KMS-11 (cell line): ENCODE results near the gene TAF3.

Experiments used
- H2AFZ ChIP-seq: fragments of 200-600 bp; sonication (generic); 2 replicates; pipeline ENCODE4 v1.6.1; 2016; ENCODE audit warnings: antibody characterized with exemption, mixed run types, low read depth
- H3K27ac ChIP-seq: fragments of 200-600 bp; sonication (generic); 2 replicates; pipeline ENCODE4 v1.6.1; 2016; ENCODE audit warnings: mild to moderate bottlenecking, mixed run types
- H3K27me3 ChIP-seq: fragments of 200-600 bp; sonication (generic); 2 replicates; pipeline ENCODE4 v1.6.1; 2017; ENCODE audit warnings: mild to moderate bottlenecking, low read depth, mixed run types, moderate library complexity; ENCODE audit not compliant: insufficient read depth
- H3K36me3 ChIP-seq: fragments of 200-600 bp; sonication (generic); 2 replicates; pipeline ENCODE4 v1.6.1; 2017; ENCODE audit warnings: mild to moderate bottlenecking, mixed run types; ENCODE audit not compliant: insufficient read depth
- H3K4me1 ChIP-seq: fragments of 200-600 bp; sonication (generic); 2 replicates; pipeline ENCODE4 v1.6.1; 2016; ENCODE audit warnings: mild to moderate bottlenecking, low read depth, mixed run types; ENCODE audit not compliant: poor library complexity, severe bottlenecking
- H3K4me2 ChIP-seq: fragments of 200-600 bp; sonication (generic); 2 replicates; pipeline ENCODE4 v1.7.0; 2016; ENCODE audit warnings: mild to moderate bottlenecking, mixed run types
- H3K4me3 ChIP-seq: fragments of 200-600 bp; sonication (generic); IDR thresholded peaks from 2 replicates; pipeline ENCODE4 v1.6.1; 2017; ENCODE audit warnings: low read depth, low read length, mixed read lengths; ENCODE audit not compliant: insufficient read depth
- H3K79me2 ChIP-seq: fragments of 200-600 bp; sonication (generic); 2 replicates; pipeline ENCODE4 v1.6.1; 2016; ENCODE audit warnings: low read depth, mixed run types; ENCODE audit not compliant: insufficient read depth
- H3K9ac ChIP-seq: fragments of 200-600 bp; sonication (generic); 2 replicates; pipeline ENCODE4 v1.6.1; 2016; ENCODE audit warnings: mild to moderate bottlenecking, mixed run types
- H4K20me1 ChIP-seq: fragments of 200-600 bp; sonication (generic); 2 replicates; pipeline ENCODE4 v1.6.1; 2016; ENCODE audit warnings: mild to moderate bottlenecking, mixed run types; ENCODE audit not compliant: insufficient read depth
- CTCF ChIP-seq: fragments of 200-600 bp; sonication (generic); conservative IDR thresholded peaks from 2 replicates; pipeline ENCODE4 v1.6.1; 2017; ENCODE audit warnings: low read depth, mild to moderate bottlenecking, antibody characterized with exemption, low read length, moderate library complexity, mixed read lengths

Gene TAF3

GRCh38 chr10:7902413-7902812, 84.1 kb downstream of the TAF3 start:
- Histone ChIP-seq H3K27me3 (no peaks in the 10 kb centered on the region), H3K4me1 (peaks cover 6% of the 10 kb centered on the region), H3K36me3 (no peaks in the 10 kb centered on the region), H4K20me1 (no peaks in the 10 kb centered on the region), H3K9ac (no peak overlapping the region), H3K79me2 (no peaks in the 10 kb centered on the region; the same call in 1 of the 2 replicates), H2AFZ (no peak overlapping the region), H3K4me3 (no peak overlapping the region), H3K27ac (no peak overlapping the region), H3K4me2 (no peak overlapping the region)
- no peak for TF ChIP-seq CTCF

GRCh38 chr10:7903851-7904250, 85.5 kb downstream of the TAF3 start:
- no peak overlapping the region for H3K4me3 ChIP-seq
- H2AFZ ChIP-seq, result no peak overlapping the region
- peaks cover 5% of the 10 kb centered on the region for H3K4me1 ChIP-seq
- no peaks in the 10 kb centered on the region for H3K36me3 ChIP-seq
- H4K20me1 ChIP-seq, result no peaks in the 10 kb centered on the region
- no peak overlapping the region for H3K27ac ChIP-seq
- no peak overlapping the region for H3K9ac ChIP-seq
- H3K27me3 ChIP-seq, result no peaks in the 10 kb centered on the region
- TF ChIP-seq CTCF, result no peak
- H3K79me2 ChIP-seq, result no peaks in the 10 kb centered on the region; the same call in 1 of the 2 replicates
- no peak overlapping the region for H3K4me2 ChIP-seq

GRCh38 chr10:7906128-7906527, 87.8 kb downstream of the TAF3 start:
- no peaks in the 10 kb centered on the region for H3K27me3 ChIP-seq
- no peak overlapping the region for H3K4me2 ChIP-seq
- no peaks in the 10 kb centered on the region; the same call in 1 of the 2 replicates for H3K79me2 ChIP-seq
- H3K4me1 ChIP-seq, result peaks cover 4% of the 10 kb centered on the region
- no peak for TF ChIP-seq CTCF
- H3K4me3 ChIP-seq, result no peak overlapping the region
- H4K20me1 ChIP-seq, result no peaks in the 10 kb centered on the region
- H3K36me3 ChIP-seq, result no peaks in the 10 kb centered on the region
- no peak overlapping the region for H2AFZ ChIP-seq
- H3K9ac ChIP-seq, result no peak overlapping the region
- no peak overlapping the region for H3K27ac ChIP-seq

GRCh38 chr10:7908541-7909210, 90.4 kb downstream of the TAF3 start:
- Histone ChIP-seq H3K27me3 (no peaks in the 10 kb centered on the region), H3K79me2 (peaks cover 4% of the 10 kb centered on the region; the same call in 1 of the 2 replicates), H4K20me1 (no peaks in the 10 kb centered on the region), H3K4me3 (no peak overlapping the region), H2AFZ (no peak overlapping the region), H3K4me2 (no peak overlapping the region), H3K36me3 (no peaks in the 10 kb centered on the region), H3K27ac (no peak overlapping the region), H3K4me1 (peaks cover 4% of the 10 kb centered on the region), H3K9ac (no peak overlapping the region)
- no peak for TF ChIP-seq CTCF
